ENCODE data around the gene DGKZ. TPM values are rescaled to one million over a fixed set of nuclear protein-coding genes. Genes with fewer than 3 reads are reported as not detected.
A peak's percentile ranks its signal among the peaks of the same experiment; 100 is the strongest.

DGKZ gene
- total and polyA plus RNA-seq, 2 of the 13 experiments (the other 11 are each of a cell fraction or from before 2014, with no cell fraction given) = 15.8 to 20.7 TPM

- peak; percentile 90 for TF ChIP-seq ISL2 (CRISPR knock-in tag; IDR thresholded peaks at IDR 0.05)
- peak; percentile 98 for TF ChIP-seq KDM4B (CRISPR knock-in tag; IDR thresholded peaks at IDR 0.05)
- TF ChIP-seq ZNF549 (CRISPR knock-in tag; IDR thresholded peaks at IDR 0.05) = peak; percentile 90
- TF ChIP-seq KDM6A (CRISPR knock-in tag; IDR thresholded peaks at IDR 0.05; ENCODE audit: low read depth) = no peak
- peak; percentile 95 for TF ChIP-seq EED (CRISPR knock-in tag; IDR thresholded peaks at IDR 0.05)
- no peak for TF ChIP-seq KDM5A (IDR thresholded peaks at IDR 0.05; ENCODE audit: borderline replicate concordance, low read length)
- peak; percentile 96 for TF ChIP-seq SNAPC4 (CRISPR knock-in tag; IDR thresholded peaks at IDR 0.05)
- TF ChIP-seq ZNF609 (CRISPR knock-in tag; IDR thresholded peaks at IDR 0.05; ENCODE audit: borderline replicate concordance) = peak; percentile 34; the same call in 1 of the 2 replicates
- TF ChIP-seq ZSCAN20 (CRISPR knock-in tag; IDR thresholded peaks at IDR 0.05; ENCODE audit: borderline replicate concordance) = peak; percentile 99
- TF ChIP-seq TFDP2 (CRISPR knock-in tag; IDR thresholded peaks at IDR 0.05) = peak; percentile 69; the same call in 1 of the 2 replicates
- peak; percentile 96 for TF ChIP-seq POGK (CRISPR knock-in tag; conservative IDR thresholded peaks at IDR 0.05)
- no peak for TF ChIP-seq CCAR2 (optimal IDR thresholded peaks at IDR 0.05; ENCODE audit: low read depth, low read length)
Observed at GRCh38 chr11:46392421-46393230, 45.4 kb downstream of the DGKZ start (continued).

Data from HepG2 (cell line).